Activated B cell treated with CpG ODN at 0.5 μM for 24 hours (primary cell): ENCODE measurements around the gene CHI3L1. TPM values are rescaled to one million over a fixed set of nuclear protein-coding genes. Genes with fewer than 3 reads are reported as not detected.

Source experiments
- ATAC-seq: fragments of 200-7000 bp; cut with Tn5 transposase; one replicate; pipeline ENCODE4 v1.10.0; 2021; ENCODE audit warnings: low read depth, mild to moderate bottlenecking, moderate library complexity
- CTCF ChIA-PET: fragments of 350-600 bp; sonication (Branson Sonifier 250); formaldehyde crosslinking; loops from one replicate; lab custom pipeline; 2021; ENCODE audit warnings: antibody characterized with exemption; lab: Charles Lee
- POLR2A ChIA-PET: fragments of 350-600 bp; sonication (Branson Sonifier 250); formaldehyde crosslinking; loops from one replicate; lab custom pipeline; 2021; ENCODE audit warnings: antibody characterized with exemption; lab: Charles Lee
- DNase-seq: peaks from one replicate; pipeline ENCODE4 v3.0.0; 2022
- H3K27ac Mint-ChIP-seq: one replicate; pipeline ENCODE4 v1.8.0; 2020; ENCODE audit warnings: mixed read lengths
- H3K27me3 Mint-ChIP-seq: one replicate; pipeline ENCODE4 v1.8.0; 2021; ENCODE audit warnings: mixed read lengths
- H3K36me3 Mint-ChIP-seq: one replicate; pipeline ENCODE4 v1.8.0; 2021; ENCODE audit warnings: low read depth, mixed read lengths
- H3K4me1 Mint-ChIP-seq: one replicate; pipeline ENCODE4 v1.8.0; 2021; ENCODE audit warnings: mixed read lengths
- H3K4me3 Mint-ChIP-seq: one replicate; pipeline ENCODE4 v1.8.0; 2020; ENCODE audit warnings: mild to moderate bottlenecking, mixed read lengths
- H3K9me3 Mint-ChIP-seq: one replicate; pipeline ENCODE4 v1.8.0; 2020; ENCODE audit warnings: mixed read lengths
- intact Hi-C: fragments of 100-400 bp; cut with micrococcal nuclease; formaldehyde crosslinking; loops from one replicate; pipeline ENCODE4 v1.15.1; 2024
- total RNA-seq: library from RNA; stranded (reverse); gene quantifications from 2 replicates; pipeline ENCODE4 v1.2.3, GENCODE V29; 2022
- TF ChIP-seq, protein P1 (sequence below): fragments of 200-600 bp; IDR thresholded peaks from one replicate; pipeline ENCODE4 v1.8.0; 2022; ENCODE audit warnings: antibody characterized with exemption, mild to moderate bottlenecking

Gene CHI3L1
- total RNA-seq, 1 donor from 2014 or later: 0.38 TPM

DNA sequence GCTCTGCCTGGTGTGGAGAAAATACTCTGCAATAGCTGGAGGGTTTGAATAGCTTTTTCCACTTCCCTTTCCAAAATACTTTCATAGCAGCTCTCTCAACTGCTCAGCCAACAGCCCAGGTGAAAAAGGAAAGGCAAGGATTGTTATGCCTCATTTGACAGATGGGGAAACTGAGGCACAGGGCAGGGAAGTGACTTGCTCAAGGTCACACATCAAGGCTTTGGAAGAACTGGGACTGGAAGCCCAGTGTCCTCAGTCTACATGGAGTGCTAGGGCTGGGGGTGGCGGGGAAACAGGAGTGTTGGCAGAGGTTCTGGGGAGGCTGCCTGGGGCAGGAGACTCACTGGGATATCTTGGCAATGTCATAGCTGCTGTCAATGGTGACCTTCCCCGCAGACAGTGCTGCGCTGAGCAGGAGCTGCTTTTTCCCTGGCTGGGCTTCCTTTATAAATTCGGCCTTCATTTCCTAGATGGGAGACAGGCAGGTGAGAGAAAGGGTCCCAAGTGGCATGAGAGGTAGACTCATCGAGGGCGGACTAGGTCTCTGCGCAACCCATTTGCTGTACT is 4.0 kb downstream of the CHI3L1 start:
- ChIA-PET CTCF (no interaction called here), POLR2A (no interaction called here)
- Mint-ChIP-seq H3K27ac (no peak overlapping the region), H3K36me3 (no peaks in the 10 kb centered on the region), H3K4me3 (no peak overlapping the region), H3K9me3 (no peaks in the 10 kb centered on the region), H3K27me3 (peaks cover 18% of the 10 kb centered on the region), H3K4me1 (no peaks in the 10 kb centered on the region)
- no peak for ATAC-seq
- intact Hi-C loops: no loop called here
- DNase-seq: no peak
- TF ChIP-seq, protein P1, sequence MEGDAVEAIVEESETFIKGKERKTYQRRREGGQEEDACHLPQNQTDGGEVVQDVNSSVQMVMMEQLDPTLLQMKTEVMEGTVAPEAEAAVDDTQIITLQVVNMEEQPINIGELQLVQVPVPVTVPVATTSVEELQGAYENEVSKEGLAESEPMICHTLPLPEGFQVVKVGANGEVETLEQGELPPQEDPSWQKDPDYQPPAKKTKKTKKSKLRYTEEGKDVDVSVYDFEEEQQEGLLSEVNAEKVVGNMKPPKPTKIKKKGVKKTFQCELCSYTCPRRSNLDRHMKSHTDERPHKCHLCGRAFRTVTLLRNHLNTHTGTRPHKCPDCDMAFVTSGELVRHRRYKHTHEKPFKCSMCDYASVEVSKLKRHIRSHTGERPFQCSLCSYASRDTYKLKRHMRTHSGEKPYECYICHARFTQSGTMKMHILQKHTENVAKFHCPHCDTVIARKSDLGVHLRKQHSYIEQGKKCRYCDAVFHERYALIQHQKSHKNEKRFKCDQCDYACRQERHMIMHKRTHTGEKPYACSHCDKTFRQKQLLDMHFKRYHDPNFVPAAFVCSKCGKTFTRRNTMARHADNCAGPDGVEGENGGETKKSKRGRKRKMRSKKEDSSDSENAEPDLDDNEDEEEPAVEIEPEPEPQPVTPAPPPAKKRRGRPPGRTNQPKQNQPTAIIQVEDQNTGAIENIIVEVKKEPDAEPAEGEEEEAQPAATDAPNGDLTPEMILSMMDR: no peak

DNA sequence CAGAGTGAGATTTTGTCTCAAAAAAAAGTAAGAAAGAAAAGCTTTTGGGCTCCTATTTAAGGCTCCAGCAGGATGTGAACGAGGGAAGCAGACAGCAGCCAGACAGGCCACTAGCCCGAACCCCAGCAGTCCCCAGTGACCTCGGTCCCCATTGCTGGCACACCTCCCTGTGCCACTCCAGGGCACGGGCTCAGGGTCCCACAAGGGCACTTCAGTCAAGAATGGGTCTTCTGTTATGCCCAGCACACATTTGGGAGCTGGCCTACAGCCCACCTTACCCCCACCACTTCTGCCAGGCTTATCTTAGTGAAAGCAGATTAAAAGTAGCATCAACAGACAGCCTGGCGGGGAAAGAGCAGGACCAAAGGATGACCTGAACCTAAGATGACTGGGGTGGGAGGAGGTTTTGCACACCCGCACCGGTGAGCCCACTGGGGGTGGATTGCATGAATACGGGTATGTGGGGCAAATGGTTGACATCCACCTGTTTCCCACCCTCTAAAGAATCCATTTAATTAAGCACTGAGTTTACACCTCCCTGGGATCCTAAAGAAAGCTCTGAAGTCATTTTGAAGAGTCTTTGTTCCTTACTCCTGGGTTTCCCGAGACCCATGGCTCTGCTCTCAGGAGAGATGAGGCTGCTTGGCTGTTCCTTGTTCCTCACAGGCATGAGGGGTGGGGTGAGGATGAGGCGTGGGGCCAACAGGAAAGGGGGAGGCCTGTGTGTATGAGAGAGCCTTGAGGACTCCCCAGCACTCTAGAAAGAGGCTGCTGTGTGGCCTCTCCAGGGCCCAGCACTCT is 4.7 kb downstream of the CHI3L1 start:
- Mint-ChIP-seq H3K27ac (no peak overlapping the region), H3K36me3 (no peaks in the 10 kb centered on the region), H3K9me3 (no peaks in the 10 kb centered on the region), H3K4me1 (no peaks in the 10 kb centered on the region), H3K27me3 (peaks cover 18% of the 10 kb centered on the region), H3K4me3 (no peak overlapping the region)
- TF ChIP-seq, protein P1: no peak
- ChIA-PET CTCF (no interaction called here), POLR2A (no interaction called here)
- intact Hi-C loops: no loop called here
- no peak for DNase-seq
- ATAC-seq: no peak

DNA sequence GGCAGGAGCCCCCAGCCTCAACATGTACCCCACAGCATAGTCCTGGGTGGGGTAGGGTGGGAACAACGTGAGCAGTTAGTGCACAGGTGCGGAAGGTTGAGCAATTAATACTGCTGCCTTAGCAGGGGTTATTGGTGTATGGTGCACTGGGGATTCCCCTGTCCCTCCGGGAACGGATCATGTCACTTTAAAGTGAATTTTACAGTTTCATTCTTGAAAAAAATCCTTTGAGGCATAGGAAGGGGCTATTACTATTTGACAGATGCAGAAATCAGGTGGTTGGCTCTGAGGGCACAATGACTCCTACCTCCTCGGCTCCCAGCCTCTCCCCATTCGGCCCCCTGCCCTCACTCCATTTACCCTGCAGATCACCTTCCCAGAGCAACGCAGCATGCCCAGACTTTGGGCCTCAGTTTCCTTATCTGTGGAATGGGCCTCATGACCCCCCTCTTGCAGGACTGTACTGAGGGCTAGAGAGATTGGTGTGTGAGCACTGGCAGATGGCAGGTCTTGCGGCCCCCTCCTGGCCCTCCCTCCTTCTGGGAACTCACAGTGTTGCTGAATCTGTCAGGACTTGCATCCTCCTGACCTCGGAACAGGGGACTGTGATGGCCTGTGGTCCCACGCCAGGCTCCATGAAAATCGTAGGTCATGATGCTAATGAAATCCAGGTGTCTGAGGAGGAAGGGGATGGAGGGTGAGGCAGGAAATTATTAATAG is 5.7 kb downstream of the CHI3L1 start:
- no peak overlapping the region for H3K27ac Mint-ChIP-seq
- CTCF ChIA-PET: no interaction called here
- H3K9me3 Mint-ChIP-seq: no peaks in the 10 kb centered on the region
- H3K36me3 Mint-ChIP-seq: no peaks in the 10 kb centered on the region
- POLR2A ChIA-PET: no interaction called here
- H3K4me1 Mint-ChIP-seq: peaks cover 4% of the 10 kb centered on the region
- no peak overlapping the region for H3K4me3 Mint-ChIP-seq
- intact Hi-C loops: no loop called here
- no peak for ATAC-seq
- no peak for DNase-seq
- TF ChIP-seq, protein P1: no peak
- peaks cover 19% of the 10 kb centered on the region for H3K27me3 Mint-ChIP-seq

DNA sequence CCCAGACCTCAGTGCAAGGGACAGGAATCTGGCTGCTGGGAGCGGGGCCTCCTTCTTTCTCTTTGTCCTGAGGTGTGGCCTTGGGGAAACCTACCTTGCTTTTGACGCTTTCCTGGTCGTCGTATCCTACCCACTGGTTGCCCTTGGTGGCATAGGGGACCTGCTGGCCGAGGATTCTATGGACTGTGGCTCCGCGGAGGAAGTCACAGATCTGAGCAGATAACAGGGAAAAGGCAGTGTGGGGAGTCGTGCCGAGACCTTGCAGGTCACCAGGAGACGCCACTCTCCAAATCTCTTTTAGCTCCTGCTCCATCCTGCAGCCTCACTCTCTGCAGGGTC is 6.9 kb downstream of the CHI3L1 start:
- DNase-seq (no peak), ATAC-seq (no peak)
- intact Hi-C loops: no loop called here
- Mint-ChIP-seq H3K4me1 (peaks cover 6% of the 10 kb centered on the region), H3K4me3 (no peak overlapping the region), H3K36me3 (no peaks in the 10 kb centered on the region), H3K27me3 (peaks cover 19% of the 10 kb centered on the region), H3K27ac (no peak overlapping the region), H3K9me3 (no peaks in the 10 kb centered on the region)
- TF ChIP-seq, protein P1: no peak
- ChIA-PET CTCF (no interaction called here), POLR2A (no interaction called here)
